HG03103 (cell line): ENCODE results near the gene WARS2.

ENCODE experiments used
- ATAC-seq: cut with Tn5 transposase; IDR thresholded peaks from one replicate; pipeline ENCODE4 v1.9.1; 2021; ENCODE audit warnings: low read depth; ENCODE audit not compliant: unreplicated experiment

Gene WARS2

DNA sequence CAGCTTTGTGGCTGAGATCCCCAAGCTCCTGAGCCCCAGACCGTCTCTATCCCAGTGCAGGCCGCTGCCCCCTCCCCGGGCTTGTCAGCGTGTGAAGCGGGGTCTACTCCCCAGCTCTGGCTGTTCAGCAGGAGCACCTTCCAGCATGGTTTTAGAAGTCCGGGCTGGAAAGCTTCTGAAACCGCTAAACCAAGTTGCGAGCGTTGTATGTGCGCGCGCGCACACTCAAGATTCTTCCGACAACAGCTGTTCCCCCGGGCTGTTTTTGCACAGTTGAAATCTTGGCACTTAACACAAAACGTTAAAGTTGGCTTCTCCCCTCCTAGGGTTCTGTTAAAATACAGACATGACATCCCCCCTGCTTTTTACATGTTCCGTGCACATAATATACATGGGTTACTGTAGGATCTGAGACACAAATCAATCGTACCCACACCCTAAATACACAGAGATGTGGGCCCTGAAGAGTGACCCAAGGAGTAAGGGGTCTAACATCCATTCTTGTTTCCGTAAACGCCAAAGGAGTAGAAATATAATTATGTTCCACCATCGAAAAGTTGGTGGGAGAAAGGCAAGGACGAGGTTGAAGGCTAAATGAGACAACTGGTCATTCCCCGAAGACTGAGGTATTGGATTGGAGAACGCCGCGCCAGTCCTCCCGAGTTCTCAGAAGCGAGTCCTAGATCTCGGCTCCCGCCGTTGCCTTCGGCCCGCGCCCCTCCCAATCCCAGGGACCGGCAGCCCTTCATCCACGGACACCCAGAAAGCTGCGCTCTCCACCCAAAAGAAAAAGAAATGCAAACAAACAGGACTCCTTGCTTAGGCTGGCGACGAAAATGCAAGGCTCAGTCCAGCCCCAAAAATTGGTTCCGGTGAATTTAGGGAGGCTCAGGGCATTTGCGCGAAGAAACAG, 153.6 kb downstream of the WARS2 start:
- ATAC-seq, result no peak

DNA sequence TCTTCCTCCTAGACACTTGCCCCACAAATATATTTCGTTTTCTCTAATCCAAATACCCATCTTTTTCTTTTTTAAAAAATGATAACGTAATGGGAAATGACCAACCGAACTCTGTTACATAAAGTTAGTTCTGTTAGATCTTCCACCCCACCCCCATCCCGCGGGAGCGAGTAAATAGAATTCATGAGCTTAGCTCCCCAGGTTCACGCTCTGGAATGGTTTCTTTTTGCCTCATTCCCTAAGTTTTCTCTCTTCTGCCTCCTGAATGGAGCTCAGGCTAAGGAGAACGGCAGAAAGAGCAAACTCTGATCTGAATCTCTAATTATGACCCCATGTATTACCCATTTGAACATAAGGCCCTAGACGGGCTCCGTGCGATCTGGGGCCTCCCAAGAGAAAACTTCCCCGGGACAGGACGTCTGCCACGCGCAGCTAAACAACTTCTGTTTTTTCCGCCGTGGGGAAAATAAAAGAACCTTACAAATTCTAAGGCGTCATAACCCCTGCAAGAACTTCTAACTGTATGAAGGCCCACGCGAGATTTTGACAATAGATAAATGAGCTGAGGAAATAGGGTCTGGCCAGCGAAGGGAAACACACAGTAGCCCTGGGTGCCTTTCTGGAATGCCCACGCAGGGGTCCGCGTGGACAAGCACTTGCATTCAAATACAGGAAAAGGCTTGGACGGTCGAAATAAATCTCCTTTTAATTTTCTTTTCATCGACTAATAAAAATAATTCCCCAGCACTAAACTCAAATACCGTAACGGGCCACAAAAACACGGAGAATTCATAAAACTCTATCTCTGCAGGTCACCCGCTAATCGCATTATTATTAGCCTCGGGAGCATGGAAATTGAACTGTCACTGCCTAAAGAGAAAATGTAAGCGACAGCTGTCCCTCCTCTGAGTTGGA, 154.6 kb downstream of the WARS2 start:
- ATAC-seq, result no peak

DNA sequence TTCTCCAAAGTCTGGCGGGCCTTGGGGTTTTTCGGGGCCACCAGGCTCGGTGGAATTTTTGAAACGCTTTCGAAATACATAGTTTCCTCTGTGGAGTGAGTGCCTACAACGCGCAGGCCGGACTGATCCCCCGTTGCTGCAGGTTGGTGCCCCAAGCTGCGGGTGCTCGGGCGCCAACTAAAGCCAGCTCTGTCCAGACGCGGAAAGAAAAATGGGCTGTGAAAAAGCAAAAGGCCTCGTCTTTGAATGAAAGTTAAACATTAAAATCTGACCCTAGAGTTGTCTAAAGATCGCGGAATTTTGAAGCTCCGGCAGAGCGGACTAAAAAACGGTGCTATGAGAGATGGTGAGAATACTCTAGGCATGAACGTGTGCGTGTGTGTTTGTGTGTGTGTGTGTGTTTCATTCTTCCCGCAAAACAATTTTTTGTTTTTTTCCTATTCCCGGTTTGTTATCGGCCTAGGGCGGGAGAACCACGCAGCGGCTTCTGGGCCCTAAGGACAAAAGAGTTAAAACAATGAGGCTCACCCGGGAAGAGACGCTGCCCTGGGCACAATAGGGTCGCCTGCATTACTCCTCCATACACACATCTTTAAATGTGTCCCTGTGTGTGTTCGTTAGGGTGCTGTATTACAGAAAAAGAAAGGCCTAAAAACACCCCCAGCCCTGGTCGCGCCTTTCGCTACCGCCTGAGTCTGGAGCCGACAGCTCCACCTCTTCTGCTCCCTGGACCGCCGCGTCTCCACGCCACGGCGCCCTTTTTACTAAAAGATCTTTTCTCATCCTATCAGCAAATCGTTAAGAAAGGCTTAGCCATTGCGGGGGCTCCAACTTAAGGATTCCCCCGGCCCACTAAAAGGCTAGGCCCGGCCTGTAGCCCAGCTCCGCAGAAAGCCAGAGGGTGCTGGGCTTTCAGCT, 155.5 kb downstream of the WARS2 start:
- no peak for ATAC-seq

DNA sequence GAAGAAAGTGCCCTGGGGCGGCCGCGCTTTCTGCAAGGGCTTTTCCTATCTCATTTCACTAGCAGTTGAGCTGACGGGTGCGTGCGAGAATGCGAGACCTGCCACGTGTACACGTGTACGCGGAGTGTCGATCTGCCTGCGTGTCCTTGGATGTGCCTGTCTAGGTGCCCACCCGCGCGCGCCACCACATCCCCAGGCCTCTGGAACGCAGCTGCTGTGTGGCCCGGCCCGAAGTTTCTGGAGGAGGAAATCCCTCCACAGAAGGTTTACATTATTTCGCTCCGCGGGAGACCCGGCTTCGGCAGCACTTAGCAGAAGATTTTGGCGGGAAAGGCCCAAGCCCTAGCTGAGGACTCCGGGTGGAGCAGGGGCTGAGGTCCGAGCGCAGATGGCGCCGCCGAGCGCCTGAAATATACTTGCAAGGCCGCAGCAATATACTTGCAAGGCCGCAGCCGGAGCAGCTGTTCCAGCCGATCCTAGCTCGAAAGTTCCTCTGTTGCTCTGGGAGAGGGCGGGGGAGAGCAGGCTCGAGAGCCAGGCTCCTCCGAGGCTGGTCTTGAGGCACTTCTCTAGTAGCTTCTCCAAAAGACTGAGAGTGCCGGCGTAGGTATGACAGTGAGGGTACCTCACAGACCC, 156.2 kb downstream of the WARS2 start:
- no peak for ATAC-seq

DNA sequence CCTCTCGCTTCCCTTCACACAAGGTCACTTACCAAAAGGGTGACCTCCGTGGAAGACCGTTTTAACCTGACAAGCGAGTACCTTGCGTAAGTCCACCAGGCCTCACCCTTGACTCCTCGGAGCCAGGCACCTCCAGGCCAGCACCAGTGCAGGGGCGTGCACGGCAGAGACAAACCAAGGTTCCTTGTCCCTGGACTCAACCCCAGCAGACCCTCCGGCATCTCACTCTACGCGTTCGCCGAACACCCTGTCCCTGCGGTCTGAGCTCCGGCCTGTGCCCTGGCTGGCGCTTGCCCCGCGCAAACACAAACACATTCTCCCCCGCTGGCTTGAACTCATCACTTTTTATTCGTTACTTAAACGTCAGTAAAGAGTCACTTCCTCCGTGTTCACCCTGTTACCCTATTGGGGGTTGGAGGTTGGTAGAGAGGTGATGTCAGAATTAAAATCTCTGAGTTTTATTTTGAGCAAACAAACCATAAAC, 156.9 kb downstream of the WARS2 start:
- ATAC-seq, result no peak

DNA sequence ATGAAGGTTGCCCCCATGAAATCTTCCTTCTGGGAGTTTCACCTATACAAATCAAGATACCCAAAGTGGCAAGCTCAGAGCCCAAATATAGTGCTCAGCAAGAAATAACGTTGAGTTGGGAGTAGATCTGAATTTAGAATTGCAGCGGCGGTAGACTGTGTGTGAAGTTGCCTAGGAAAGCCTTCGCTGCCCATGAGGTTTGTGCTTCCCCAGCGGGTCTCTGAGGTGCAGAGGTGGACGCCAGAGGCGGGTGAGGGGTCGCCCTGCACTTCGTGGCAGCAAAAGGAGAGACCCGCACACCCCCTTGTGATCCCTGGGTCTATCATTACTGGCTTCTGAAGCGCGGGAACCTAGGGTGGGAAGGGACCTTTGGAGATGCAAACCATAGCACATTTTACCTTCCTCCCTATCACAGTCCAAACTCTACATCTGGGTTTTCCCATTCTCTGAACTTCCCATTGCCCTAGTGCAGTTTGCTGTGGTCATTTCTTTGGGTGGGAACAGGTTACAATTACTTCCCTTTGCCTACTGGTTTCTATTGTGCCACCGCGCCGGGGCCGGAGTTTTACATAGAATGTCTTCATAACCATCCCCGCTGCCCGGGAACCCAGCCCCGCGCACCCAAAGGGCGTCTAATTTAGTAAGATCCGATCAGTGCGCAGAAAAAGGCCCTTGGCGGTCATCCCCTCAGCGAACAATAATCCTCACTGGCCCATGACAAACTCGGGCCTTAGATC, 157.5 kb downstream of the WARS2 start:
- no peak for ATAC-seq

DNA sequence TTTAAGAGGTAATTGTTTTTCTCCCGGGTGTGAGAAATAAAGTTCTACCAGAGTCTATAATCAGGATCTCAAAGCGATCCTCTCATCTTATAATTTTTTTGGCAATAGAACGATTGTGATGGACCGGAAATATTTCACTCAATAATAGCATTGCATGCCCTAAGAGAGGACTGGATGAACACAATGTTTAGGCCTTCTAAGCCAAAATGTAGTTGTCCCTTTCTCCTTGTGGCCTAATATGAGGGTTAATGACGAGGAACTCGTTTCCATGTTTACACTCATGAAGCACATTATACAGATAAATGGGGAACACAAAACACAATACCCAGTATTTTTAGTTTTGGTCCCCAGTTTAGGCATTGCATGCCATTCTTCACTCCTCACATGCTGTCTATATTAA, 158.2 kb downstream of the WARS2 start:
- ATAC-seq, result no peak

DNA sequence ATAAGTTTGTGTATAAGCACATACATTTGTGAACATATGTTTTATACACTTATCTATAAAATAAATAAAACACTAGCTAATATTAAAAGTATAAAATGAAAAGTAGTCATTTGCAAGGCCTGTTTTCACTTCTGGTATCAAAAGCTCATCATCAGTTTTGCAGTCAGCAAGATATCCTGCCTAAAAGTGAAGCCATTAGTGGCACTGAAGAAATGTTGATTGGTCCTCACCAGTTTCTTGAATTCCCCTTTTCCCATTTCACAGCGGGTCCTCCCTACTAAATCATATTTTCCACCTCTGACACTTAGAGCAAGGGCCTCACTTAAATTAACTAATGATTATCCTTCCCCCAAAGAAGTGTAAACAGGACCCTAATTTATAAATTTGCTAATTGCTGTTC, 159.0 kb downstream of the WARS2 start:
- ATAC-seq, result no peak
